ENCODE measurements around the gene WDR43. TPM values are rescaled to one million over a fixed set of nuclear protein-coding genes. Genes with fewer than 3 reads are reported as not detected.

Gene WDR43
- total RNA-seq, 4 donors from 2014 or later, result 25.3 to 43.7 (median 30.4) TPM

DNA sequence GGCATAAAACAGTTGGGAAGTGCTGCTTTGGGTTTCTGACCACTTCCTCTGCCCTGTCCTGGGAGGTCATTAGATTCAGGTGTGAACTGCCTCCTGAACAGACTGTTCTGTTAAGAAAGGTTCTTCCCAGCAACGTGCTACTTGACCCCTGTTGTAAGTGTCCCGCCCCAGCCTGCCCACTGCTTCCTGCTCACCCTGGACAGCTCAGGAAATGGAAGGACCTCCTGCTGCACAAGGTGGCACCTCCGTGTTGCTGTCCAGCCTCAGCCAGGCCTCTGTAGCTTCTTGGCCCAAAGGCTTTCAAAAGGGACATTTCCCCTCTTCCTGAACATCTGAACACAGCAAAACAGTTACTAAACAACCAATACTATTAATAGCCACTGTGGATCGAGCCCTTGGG, 92.0 kb downstream of the WDR43 start:
- whole genome bisulfite sequencing, 2 donors, result 55 to 58% methylated on average over 3 to 4 of the region's 4 CpGs
- H3K4me1 ChIP-seq, result peaks cover 0 to 21% of the 10 kb centered on the region in 2 donors

GRCh38 chr2:28989973-28990372, 95.5 kb downstream of the WDR43 start:
- no peak for DNase-seq
- H3K27me3 ChIP-seq, result no peaks in the 10 kb centered on the region
- no peak overlapping the region for H3K27ac ChIP-seq
- H3K36me3 ChIP-seq, result no peaks in the 10 kb centered on the region
- TF ChIP-seq POLR2A (IDR thresholded peaks at IDR 0.05), result no peak
- TF ChIP-seq, protein P1, sequence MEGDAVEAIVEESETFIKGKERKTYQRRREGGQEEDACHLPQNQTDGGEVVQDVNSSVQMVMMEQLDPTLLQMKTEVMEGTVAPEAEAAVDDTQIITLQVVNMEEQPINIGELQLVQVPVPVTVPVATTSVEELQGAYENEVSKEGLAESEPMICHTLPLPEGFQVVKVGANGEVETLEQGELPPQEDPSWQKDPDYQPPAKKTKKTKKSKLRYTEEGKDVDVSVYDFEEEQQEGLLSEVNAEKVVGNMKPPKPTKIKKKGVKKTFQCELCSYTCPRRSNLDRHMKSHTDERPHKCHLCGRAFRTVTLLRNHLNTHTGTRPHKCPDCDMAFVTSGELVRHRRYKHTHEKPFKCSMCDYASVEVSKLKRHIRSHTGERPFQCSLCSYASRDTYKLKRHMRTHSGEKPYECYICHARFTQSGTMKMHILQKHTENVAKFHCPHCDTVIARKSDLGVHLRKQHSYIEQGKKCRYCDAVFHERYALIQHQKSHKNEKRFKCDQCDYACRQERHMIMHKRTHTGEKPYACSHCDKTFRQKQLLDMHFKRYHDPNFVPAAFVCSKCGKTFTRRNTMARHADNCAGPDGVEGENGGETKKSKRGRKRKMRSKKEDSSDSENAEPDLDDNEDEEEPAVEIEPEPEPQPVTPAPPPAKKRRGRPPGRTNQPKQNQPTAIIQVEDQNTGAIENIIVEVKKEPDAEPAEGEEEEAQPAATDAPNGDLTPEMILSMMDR (IDR thresholded peaks at IDR 0.05), result no peak
- H3K9me3 ChIP-seq, result no peaks in the 10 kb centered on the region
- H3K4me1 ChIP-seq, result peaks cover 8 to 21% of the 10 kb centered on the region in 2 donors
- intact Hi-C loops (cut with DNase I), result no loop called here
- WGBS, 2 donors, result 87 to 92% methylated on average over 5 of the region's 5 CpGs
- H3K4me3 ChIP-seq (replicated peaks in 1 of 3), result no peak overlapping the region

More for the DNA sequence above, 92.0 kb downstream of the WDR43 start:
- Histone ChIP-seq H3K4me3 (replicated peaks in 1 of 3) (no peak overlapping the region), H3K27me3 (no peaks in the 10 kb centered on the region), H3K27ac (no peak overlapping the region), H3K36me3 (no peaks in the 10 kb centered on the region), H3K9me3 (no peaks in the 10 kb centered on the region)
- TF ChIP-seq, protein P1 (IDR thresholded peaks at IDR 0.05), result no peak
- TF ChIP-seq POLR2A (IDR thresholded peaks at IDR 0.05), result no peak
- DNase-seq, result no peak
- intact Hi-C loops (cut with DNase I), result no loop called here

DNA sequence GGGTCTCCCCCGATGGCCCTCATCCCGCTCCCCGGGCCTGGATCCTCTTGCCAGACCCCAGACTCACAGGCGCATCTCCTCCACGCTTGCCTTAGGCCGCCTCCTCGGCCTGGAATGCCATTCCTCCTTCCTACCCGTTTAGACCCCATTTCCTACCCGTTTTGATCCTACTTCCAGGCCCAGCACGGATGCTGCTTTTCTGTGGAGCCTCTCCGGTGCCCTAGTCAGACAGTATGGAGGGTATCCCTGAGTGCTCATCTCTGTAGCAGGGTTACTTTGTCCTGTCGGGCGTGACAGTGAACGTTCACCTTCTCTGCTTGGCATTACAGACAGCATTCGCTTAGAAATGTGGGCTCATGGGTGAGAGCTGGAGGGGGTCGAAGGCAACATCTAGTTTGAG, 96.0 kb downstream of the WDR43 start:
- no peaks in the 10 kb centered on the region for H3K36me3 ChIP-seq
- WGBS, 2 donors, result 78 to 82% methylated on average over 15 to 16 of the region's 16 CpGs
- H3K4me3 ChIP-seq (replicated peaks in 1 of 3), result no peak overlapping the region
- intact Hi-C loops (cut with DNase I), result no loop called here
- H3K4me1 ChIP-seq, result peaks cover 8 to 21% of the 10 kb centered on the region in 2 donors
- H3K27me3 ChIP-seq, result no peaks in the 10 kb centered on the region
- DNase-seq, result no peak
- H3K9me3 ChIP-seq, result no peaks in the 10 kb centered on the region
- no peak overlapping the region for H3K27ac ChIP-seq
- TF ChIP-seq, protein P1 (IDR thresholded peaks at IDR 0.05), result no peak

GRCh38 chr2:28991021-28991420, 96.6 kb downstream of the WDR43 start:
- H3K4me3 ChIP-seq (replicated peaks in 1 of 3), result no peak overlapping the region
- 22 to 38% methylated on average over 3 to 4 of the region's 4 CpGs for WGBS, 2 donors
- no peaks in the 10 kb centered on the region for H3K9me3 ChIP-seq
- intact Hi-C loops (cut with DNase I), result no loop called here
- DNase-seq, result peak; percentile 69
- peaks cover 8 to 21% of the 10 kb centered on the region in 2 donors for H3K4me1 ChIP-seq
- TF ChIP-seq POLR2A (IDR thresholded peaks at IDR 0.05), result no peak
- TF ChIP-seq, protein P1 (IDR thresholded peaks at IDR 0.05), result no peak
- H3K27me3 ChIP-seq, result no peaks in the 10 kb centered on the region
- no peaks in the 10 kb centered on the region for H3K36me3 ChIP-seq
- H3K27ac ChIP-seq, result no peak overlapping the region

DNA sequence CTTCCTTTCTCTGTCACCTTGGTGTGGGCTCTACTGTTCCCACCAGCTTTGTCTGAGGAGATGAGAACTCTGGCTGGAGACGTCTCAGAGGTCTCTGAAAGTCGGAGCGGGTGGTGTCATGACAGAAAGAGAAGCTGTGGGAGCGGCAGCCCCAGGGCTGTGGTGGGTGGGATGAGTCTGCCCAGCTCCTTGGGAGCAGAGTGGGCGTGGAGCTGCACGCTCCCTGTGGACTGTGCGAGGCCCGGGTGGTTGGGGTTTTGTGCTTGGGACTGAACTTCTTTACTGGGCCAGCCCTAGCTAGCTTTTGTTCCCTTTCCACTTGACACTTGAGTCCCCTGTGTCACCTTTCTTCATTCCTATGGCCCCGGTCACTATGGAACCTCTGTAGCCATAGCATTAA, 97.0 kb downstream of the WDR43 start:
- Histone ChIP-seq H3K9me3 (no peaks in the 10 kb centered on the region), H3K27me3 (no peaks in the 10 kb centered on the region), H3K4me1 (peaks cover 8 to 21% of the 10 kb centered on the region in 2 donors), H3K4me3 (replicated peaks in 1 of 3) (no peak overlapping the region), H3K27ac (no peak overlapping the region), H3K36me3 (no peaks in the 10 kb centered on the region)
- TF ChIP-seq, protein P1 (IDR thresholded peaks at IDR 0.05), result no peak
- no peak for TF ChIP-seq POLR2A (IDR thresholded peaks at IDR 0.05)
- DNase-seq, result no peak
- 83 to 89% methylated on average over 9 of the region's 9 CpGs for WGBS, 2 donors
- intact Hi-C loops (cut with DNase I), result no loop called here

Data from thyroid gland (tissue), 4 donors.